Subcutaneous abdominal adipose tissue (tissue), 5 donors: ENCODE data around the gene PDE7B.
"Not testable (repeated sequence)": the region's sequence is repeated elsewhere in the genome, so short reads cannot be mapped to it uniquely, and the experiment has no call there.

Experiments used
- H3K27ac ChIP-seq: one replicate; pipeline ENCODE4 v1.7.0; 2013; ENCODE audit warnings: low read depth, mild to moderate bottlenecking, inconsistent platforms, low read length, moderate library complexity
- H3K27me3 ChIP-seq, 5 donors: one replicate each; pipeline ENCODE4 v1.7.0; 2013; ENCODE audit warnings: low read length in 5 of 5, inconsistent platforms in 1 of 5; ENCODE audit not compliant: control insufficient read depth in 5 of 5, insufficient read depth in 4 of 5
- H3K36me3 ChIP-seq, 5 donors: one replicate each; pipeline ENCODE4 v1.7.0; 2013; ENCODE audit warnings: low read length in 5 of 5; ENCODE audit not compliant: control insufficient read depth in 5 of 5, insufficient read depth in 5 of 5
- H3K4me1 ChIP-seq, 5 donors: one replicate each; pipeline ENCODE4 v1.7.0; 2013; ENCODE audit warnings: low read length in 5 of 5, mild to moderate bottlenecking in 3 of 5, moderate library complexity in 1 of 5; ENCODE audit not compliant: control insufficient read depth in 5 of 5, insufficient read depth in 5 of 5
- H3K4me3 ChIP-seq, 5 donors: one replicate each; pipeline ENCODE4 v1.7.0; 2013; ENCODE audit warnings: low read length in 5 of 5, low read depth in 1 of 5
- H3K9ac ChIP-seq, 5 donors: one replicate each; pipeline ENCODE4 v1.7.0; 2013; ENCODE audit warnings: low read length in 5 of 5, mild to moderate bottlenecking in 4 of 5, moderate library complexity in 3 of 5
- H3K9me3 ChIP-seq, 5 donors: one replicate each; pipeline ENCODE4 v1.7.0; 2013; ENCODE audit warnings: low read length in 5 of 5; ENCODE audit not compliant: control insufficient read depth in 5 of 5
- donor health status: healthy.
- donor health status: healthy.
- donor health status: healthy.
- donor health status: healthy.
- donor health status: healthy.

Gene PDE7B

DNA sequence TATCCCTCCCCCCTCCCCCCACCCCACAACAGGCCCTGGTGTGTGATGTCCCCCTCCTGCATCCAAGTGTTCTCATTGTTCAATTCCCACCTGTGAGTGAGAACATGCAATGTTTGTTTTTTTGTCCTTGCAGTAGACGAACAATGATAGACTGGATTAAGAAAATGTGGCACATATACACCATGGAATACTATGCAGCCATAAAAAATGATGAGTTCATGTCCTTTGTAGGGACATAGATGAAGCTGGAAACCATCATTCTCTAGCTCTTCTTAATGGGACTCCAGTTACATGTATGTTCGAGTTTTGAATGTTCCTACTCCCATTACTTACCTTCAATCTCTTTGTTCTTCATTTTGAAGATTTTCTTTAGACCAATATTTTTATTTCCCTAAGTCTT lies 13.4 kb downstream of the PDE7B start:
- not testable (repeated sequence) for H3K36me3 ChIP-seq, H3K4me1 ChIP-seq, H3K27ac ChIP-seq, H3K9ac ChIP-seq, H3K4me3 ChIP-seq, H3K27me3 ChIP-seq, H3K9me3 ChIP-seq

DNA sequence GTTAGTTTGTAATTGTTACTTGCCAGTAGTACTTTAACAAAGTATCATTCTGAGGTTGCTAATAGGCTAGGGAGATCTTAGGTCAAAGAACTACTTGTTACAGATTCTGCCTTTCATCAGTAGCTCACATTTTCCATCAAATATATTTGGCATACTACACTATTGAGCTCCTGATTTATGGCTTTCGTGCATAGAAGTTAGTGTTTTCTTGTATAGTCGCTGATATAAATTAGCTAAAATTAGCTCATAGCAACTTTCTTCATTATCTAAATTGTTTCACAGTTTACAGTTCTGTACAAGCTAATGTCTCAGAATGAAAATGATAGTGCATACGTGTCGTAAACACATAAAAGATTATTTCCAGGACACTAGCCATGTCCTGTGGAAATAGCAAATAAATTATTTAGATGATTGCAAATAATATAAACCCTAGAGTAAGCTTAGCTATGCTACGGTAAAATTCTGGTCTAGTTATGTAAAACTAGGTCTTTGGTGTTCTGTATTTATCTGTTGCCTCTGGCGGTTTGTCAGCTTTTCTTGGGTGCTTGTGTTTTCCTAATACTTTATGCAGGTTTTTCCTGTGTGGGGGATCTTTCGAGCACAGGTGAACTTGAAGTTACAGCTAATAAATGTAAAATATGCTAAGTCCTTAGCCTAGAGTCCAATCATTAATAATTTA lies 15.1 kb downstream of the PDE7B start:
- Histone ChIP-seq H3K36me3 (no peaks in the 10 kb centered on the region), H3K27me3 (no peaks in the 10 kb centered on the region), H3K27ac (no peak overlapping the region), H3K9me3 (peaks cover 0 to 4% (median 0%) of the 10 kb centered on the region in 5 donors), H3K4me3 (no peak overlapping the region), H3K9ac (no peak overlapping the region), H3K4me1 (peaks cover 0 to 5% (median 0%) of the 10 kb centered on the region in 5 donors)

DNA sequence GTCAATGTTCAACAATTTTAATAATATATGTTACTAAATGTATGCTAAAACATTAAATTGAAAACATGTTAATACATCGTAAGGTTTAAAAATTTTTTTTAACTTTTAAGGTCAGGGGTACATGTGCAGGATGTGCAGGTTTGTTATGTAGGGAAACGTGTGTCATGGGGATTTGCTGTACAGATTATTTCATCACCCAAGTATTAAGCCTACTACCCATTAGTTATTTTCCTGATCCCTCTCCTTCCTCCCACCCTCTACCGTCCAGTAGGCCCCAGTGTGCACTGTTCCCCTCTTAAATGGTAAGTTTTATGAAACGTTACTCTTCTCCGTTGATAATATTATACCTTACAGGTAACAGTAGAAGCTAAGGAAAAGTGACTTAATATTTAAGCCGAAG lies 15.8 kb downstream of the PDE7B start:
- Histone ChIP-seq H3K4me1 (peaks cover 0 to 5% (median 0%) of the 10 kb centered on the region in 5 donors), H3K4me3 (no peak overlapping the region), H3K9me3 (peaks cover 0 to 4% (median 0%) of the 10 kb centered on the region in 5 donors), H3K27me3 (no peaks in the 10 kb centered on the region), H3K9ac (no peak overlapping the region), H3K36me3 (no peaks in the 10 kb centered on the region), H3K27ac (no peak overlapping the region)

DNA sequence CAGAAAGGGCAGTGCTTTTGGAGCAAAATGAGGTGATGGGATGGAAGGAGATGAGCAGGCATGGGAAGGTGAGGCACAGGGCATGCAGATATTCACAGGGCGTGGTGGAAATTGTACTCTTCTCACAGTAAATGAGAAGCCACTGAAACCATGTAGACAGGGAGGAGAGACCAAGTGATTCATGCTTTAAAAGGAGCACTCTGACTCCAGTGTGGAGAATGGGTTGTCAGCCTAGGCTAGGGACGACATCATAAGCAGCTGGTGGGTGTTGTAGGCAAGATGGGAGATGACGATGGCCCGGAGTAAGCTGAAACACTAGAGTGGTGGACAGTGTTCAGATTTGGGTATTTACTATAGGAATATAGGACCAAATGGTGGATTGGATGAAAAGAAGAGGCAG lies 18.4 kb downstream of the PDE7B start:
- Histone ChIP-seq H3K36me3 (no peaks in the 10 kb centered on the region), H3K27ac (no peak overlapping the region), H3K9me3 (peaks cover 0 to 4% (median 0%) of the 10 kb centered on the region in 5 donors), H3K4me3 (no peak overlapping the region), H3K27me3 (no peaks in the 10 kb centered on the region), H3K4me1 (peaks cover 0 to 5% (median 0%) of the 10 kb centered on the region in 5 donors), H3K9ac (no peak overlapping the region)

DNA sequence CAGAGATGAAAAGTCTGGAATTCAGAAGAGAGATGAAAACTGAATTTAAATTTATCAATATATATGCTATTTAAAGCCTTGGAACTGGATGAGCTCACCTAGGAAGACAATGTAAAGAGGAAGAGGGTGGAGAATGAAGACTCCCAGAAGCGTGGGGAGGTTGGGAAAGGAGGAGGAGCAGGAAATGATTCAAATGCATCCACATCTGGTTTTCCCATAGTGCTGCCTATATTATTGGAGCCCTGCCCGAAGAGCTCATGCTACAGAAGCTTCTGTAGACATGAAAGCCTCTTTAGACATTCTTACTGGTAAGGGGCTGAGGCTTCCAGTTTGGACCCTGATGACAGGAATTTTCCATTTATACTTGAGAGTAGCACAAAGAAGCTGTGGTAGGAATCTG lies 19.2 kb downstream of the PDE7B start:
- Histone ChIP-seq H3K4me3 (no peak overlapping the region), H3K9me3 (no peaks in the 10 kb centered on the region), H3K27ac (no peak overlapping the region), H3K4me1 (peaks cover 0 to 5% (median 0%) of the 10 kb centered on the region in 5 donors), H3K9ac (no peak overlapping the region), H3K36me3 (no peaks in the 10 kb centered on the region), H3K27me3 (no peaks in the 10 kb centered on the region)

DNA sequence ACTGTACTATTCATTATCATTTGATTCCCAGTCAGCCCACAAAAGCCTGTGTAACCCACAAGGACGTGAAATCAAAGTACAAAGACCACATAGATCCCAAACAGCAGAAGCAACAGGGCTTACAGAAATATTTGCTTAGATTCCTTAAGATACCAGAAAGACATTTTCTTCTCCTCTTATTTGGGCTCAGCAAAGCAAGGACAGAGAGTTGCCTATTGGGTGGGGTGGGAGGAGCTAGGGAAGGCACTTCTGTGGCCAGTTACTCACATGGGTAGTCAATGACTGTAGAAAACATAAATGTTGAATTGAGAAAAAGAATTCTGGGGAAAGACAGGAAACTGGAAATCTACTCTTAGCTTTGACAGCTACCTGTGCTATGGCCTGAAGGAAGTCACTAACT lies 19.8 kb downstream of the PDE7B start:
- Histone ChIP-seq H3K27me3 (no peaks in the 10 kb centered on the region), H3K9me3 (no peaks in the 10 kb centered on the region), H3K4me1 (peaks cover 0 to 5% (median 0%) of the 10 kb centered on the region in 5 donors), H3K27ac (no peak overlapping the region), H3K4me3 (no peak overlapping the region), H3K9ac (no peak overlapping the region), H3K36me3 (no peaks in the 10 kb centered on the region)

DNA sequence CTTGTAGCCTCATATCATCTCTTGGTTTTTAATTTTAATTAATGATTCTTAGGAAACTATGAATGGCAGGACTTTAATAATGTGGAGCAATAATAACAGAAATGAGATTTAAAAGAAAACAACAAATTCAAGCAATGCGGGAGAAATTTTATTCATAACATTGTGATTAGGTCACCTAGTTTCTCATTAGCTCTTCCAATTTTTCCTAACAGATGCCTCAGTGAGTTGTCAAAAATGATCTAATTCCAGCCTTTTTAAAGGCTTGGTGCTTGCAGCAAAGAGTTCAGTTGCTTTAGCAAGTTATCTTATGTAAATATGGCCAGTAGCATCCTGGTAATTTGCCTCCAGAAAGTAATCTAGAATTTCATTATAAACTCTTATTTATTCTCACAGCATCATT lies 20.4 kb downstream of the PDE7B start:
- Histone ChIP-seq H3K36me3 (no peaks in the 10 kb centered on the region), H3K9me3 (no peaks in the 10 kb centered on the region), H3K4me1 (peaks cover 0 to 5% (median 0%) of the 10 kb centered on the region in 5 donors), H3K4me3 (no peak overlapping the region), H3K27me3 (no peaks in the 10 kb centered on the region), H3K27ac (no peak overlapping the region), H3K9ac (no peak overlapping the region)

DNA sequence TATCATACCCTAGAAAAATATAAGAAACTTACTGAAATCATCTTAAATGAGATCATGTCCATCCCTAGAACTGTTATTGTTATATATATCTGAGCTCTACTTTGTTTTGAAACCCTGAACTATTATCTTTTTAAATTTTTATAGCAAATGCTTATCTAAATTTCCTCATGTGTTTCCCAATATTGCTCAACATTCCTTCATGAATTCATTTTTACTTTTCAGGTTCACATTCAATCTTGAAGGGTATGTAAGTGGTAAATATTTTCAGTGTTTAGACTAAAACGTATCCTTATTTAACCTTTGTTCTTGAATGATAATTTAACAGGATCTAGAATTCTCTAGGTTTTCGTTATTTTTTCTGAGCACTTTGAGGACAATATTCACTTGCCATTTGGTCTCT lies 23.9 kb downstream of the PDE7B start:
- Histone ChIP-seq H3K9ac (no peak overlapping the region), H3K4me3 (no peak overlapping the region), H3K9me3 (no peaks in the 10 kb centered on the region), H3K27ac (no peak overlapping the region), H3K27me3 (no peaks in the 10 kb centered on the region), H3K4me1 (peaks cover 0 to 9% (median 0%) of the 10 kb centered on the region in 5 donors), H3K36me3 (no peaks in the 10 kb centered on the region)

DNA sequence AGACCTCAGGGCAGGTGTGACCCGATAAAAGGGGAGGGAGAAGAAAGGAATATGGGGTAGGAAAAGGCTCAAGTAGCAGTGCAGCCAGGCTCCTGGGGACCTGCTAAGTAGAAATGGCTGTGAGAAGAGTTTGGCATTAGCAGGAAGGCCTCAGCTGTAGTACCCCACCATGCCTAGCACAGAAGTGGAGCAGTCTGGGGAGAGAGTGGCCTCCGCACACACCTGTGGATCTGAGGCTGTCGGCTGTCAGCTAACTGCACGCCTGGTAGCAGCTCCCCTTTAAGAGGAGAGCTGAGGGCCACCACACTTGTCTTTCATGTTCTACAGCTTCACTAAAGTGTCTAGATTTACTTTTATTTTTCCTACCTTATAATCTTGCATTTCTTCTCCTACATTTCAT lies 24.6 kb downstream of the PDE7B start:
- no peaks in the 10 kb centered on the region for H3K36me3 ChIP-seq
- no peak overlapping the region for H3K27ac ChIP-seq
- no peaks in the 10 kb centered on the region for H3K9me3 ChIP-seq
- no peaks in the 10 kb centered on the region for H3K27me3 ChIP-seq
- H3K4me3 ChIP-seq, result no peak overlapping the region
- H3K9ac ChIP-seq, result no peak overlapping the region
- peaks cover 0 to 9% (median 0%) of the 10 kb centered on the region in 5 donors for H3K4me1 ChIP-seq

DNA sequence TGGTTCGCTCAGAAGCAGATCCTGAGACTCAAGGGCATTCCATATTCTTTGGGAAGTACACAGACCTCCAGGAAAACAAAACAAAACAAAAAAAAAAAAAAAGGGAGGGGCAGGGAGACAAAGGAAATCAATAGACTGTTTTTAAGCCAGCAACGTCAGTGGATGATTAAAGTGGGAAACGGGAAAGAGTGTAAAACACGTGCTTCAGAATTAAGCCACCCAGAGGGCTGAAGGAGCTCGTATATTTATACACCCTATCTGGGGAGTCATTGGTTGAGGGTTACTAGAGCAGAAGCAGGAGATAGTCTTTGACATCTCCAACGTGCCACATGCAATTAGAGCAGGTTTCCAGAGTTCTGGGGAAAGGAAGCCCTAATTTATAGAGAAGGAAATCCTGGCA lies 26.2 kb downstream of the PDE7B start:
- no peaks in the 10 kb centered on the region for H3K27me3 ChIP-seq
- no peak overlapping the region for H3K27ac ChIP-seq
- no peak overlapping the region for H3K4me3 ChIP-seq

More for the DNA sequence above, 26.2 kb downstream of the PDE7B start:
- H3K9me3 ChIP-seq, result no peaks in the 10 kb centered on the region
- no peaks in the 10 kb centered on the region for H3K36me3 ChIP-seq
- no peak overlapping the region for H3K9ac ChIP-seq
- H3K4me1 ChIP-seq, result peaks cover 0 to 9% (median 0%) of the 10 kb centered on the region in 5 donors
